ENCODE measurements around the gene PAEP.

Gene PAEP

GRCh38 chr9:135565636-135566035 lies 4.1 kb downstream of the PAEP start:
- H3K27ac ChIP-seq (ENCODE audit: low read length) = no peak overlapping the region
- WGBS (ENCODE audit: insufficient coverage, insufficient read length) = no CpG with 5 or more reads among the region's 8 CpGs
- H3K4me3 ChIP-seq (ENCODE audit: low read length) = no peak overlapping the region
- H3K27me3 ChIP-seq (ENCODE audit: control insufficient read depth, insufficient read depth, low read length) = no peaks in the 10 kb centered on the region
- H3K4me1 ChIP-seq (ENCODE audit: control insufficient read depth, insufficient read depth, low read length) = no peaks in the 10 kb centered on the region
- no peak for DNase-seq (ENCODE audit: low read depth, low spot score)
- no peaks in the 10 kb centered on the region; the same call in 1 of the 2 replicates for H3K36me3 ChIP-seq (ENCODE audit: control insufficient read depth, insufficient read depth, low read length)
- H3K9me3 ChIP-seq (ENCODE audit: control insufficient read depth, insufficient read depth, low read length) = no peaks in the 10 kb centered on the region

GRCh38 chr9:135566552-135566951 lies 5.0 kb downstream of the PAEP start:
- Histone ChIP-seq H3K9me3 (ENCODE audit: control insufficient read depth, insufficient read depth, low read length) (no peaks in the 10 kb centered on the region), H3K36me3 (ENCODE audit: control insufficient read depth, insufficient read depth, low read length) (no peaks in the 10 kb centered on the region; the same call in 1 of the 2 replicates), H3K4me3 (ENCODE audit: low read length) (no peak overlapping the region), H3K27me3 (ENCODE audit: control insufficient read depth, insufficient read depth, low read length) (no peaks in the 10 kb centered on the region), H3K27ac (ENCODE audit: low read length) (no peak overlapping the region), H3K4me1 (ENCODE audit: control insufficient read depth, insufficient read depth, low read length) (no peaks in the 10 kb centered on the region)
- DNase-seq (ENCODE audit: low read depth, low spot score) = no peak
- no CpG with 5 or more reads among the region's 10 CpGs for WGBS (ENCODE audit: insufficient coverage, insufficient read length)

GRCh38 chr9:135567311-135567710 lies 5.8 kb downstream of the PAEP start:
- no peaks in the 10 kb centered on the region for H3K27me3 ChIP-seq (ENCODE audit: control insufficient read depth, insufficient read depth, low read length)
- H3K9me3 ChIP-seq (ENCODE audit: control insufficient read depth, insufficient read depth, low read length) = no peaks in the 10 kb centered on the region
- no peak overlapping the region for H3K27ac ChIP-seq (ENCODE audit: low read length)
- no peaks in the 10 kb centered on the region for H3K36me3 ChIP-seq (ENCODE audit: control insufficient read depth, insufficient read depth, low read length)
- no peaks in the 10 kb centered on the region for H3K4me1 ChIP-seq (ENCODE audit: control insufficient read depth, insufficient read depth, low read length)
- DNase-seq (ENCODE audit: low read depth, low spot score) = no peak
- WGBS (ENCODE audit: insufficient coverage, insufficient read length) = no CpG with 5 or more reads among the region's 9 CpGs
- H3K4me3 ChIP-seq (ENCODE audit: low read length) = no peak overlapping the region

GRCh38 chr9:135568026-135568425 lies 6.5 kb downstream of the PAEP start:
- no CpG with 5 or more reads among the region's 6 CpGs for WGBS (ENCODE audit: insufficient coverage, insufficient read length)
- H3K4me3 ChIP-seq (ENCODE audit: low read length) = no peak overlapping the region
- H3K27me3 ChIP-seq (ENCODE audit: control insufficient read depth, insufficient read depth, low read length) = no peaks in the 10 kb centered on the region
- no peak overlapping the region for H3K27ac ChIP-seq (ENCODE audit: low read length)
- H3K4me1 ChIP-seq (ENCODE audit: control insufficient read depth, insufficient read depth, low read length) = no peaks in the 10 kb centered on the region
- no peaks in the 10 kb centered on the region for H3K36me3 ChIP-seq (ENCODE audit: control insufficient read depth, insufficient read depth, low read length)
- no peaks in the 10 kb centered on the region for H3K9me3 ChIP-seq (ENCODE audit: control insufficient read depth, insufficient read depth, low read length)
- no peak for DNase-seq (ENCODE audit: low read depth, low spot score)

GRCh38 chr9:135570456-135570855 lies 8.9 kb downstream of the PAEP start:
- Histone ChIP-seq H3K27ac (ENCODE audit: low read length) (no peak overlapping the region), H3K9me3 (ENCODE audit: control insufficient read depth, insufficient read depth, low read length) (no peaks in the 10 kb centered on the region), H3K36me3 (ENCODE audit: control insufficient read depth, insufficient read depth, low read length) (no peaks in the 10 kb centered on the region), H3K27me3 (ENCODE audit: control insufficient read depth, insufficient read depth, low read length) (no peaks in the 10 kb centered on the region), H3K4me3 (ENCODE audit: low read length) (no peak overlapping the region), H3K4me1 (ENCODE audit: control insufficient read depth, insufficient read depth, low read length) (no peaks in the 10 kb centered on the region)
- no peak for DNase-seq (ENCODE audit: low read depth, low spot score)
- no CpG with 5 or more reads among the region's 3 CpGs for WGBS (ENCODE audit: insufficient coverage, insufficient read length)

- WGBS (ENCODE audit: insufficient coverage, insufficient read length) = 100% methylated on average over 1 of the region's 2 CpGs
Observed at GRCh38 chr9:135572233-135572632, 10.7 kb downstream of the PAEP start.

GRCh38 chr9:135573124-135573523 lies 11.6 kb downstream of the PAEP start:
- DNase-seq (ENCODE audit: low read depth, low spot score) = no peak
- Histone ChIP-seq H3K4me1 (ENCODE audit: control insufficient read depth, insufficient read depth, low read length) (no peaks in the 10 kb centered on the region), H3K27ac (ENCODE audit: low read length) (no peak overlapping the region), H3K4me3 (ENCODE audit: low read length) (no peak overlapping the region), H3K36me3 (ENCODE audit: control insufficient read depth, insufficient read depth, low read length) (no peaks in the 10 kb centered on the region), H3K9me3 (ENCODE audit: control insufficient read depth, insufficient read depth, low read length) (no peaks in the 10 kb centered on the region), H3K27me3 (ENCODE audit: control insufficient read depth, insufficient read depth, low read length) (no peaks in the 10 kb centered on the region)
- 100% methylated on average over 1 of the region's 1 CpG for WGBS (ENCODE audit: insufficient coverage, insufficient read length)

More at GRCh38 chr9:135572233-135572632, 10.7 kb downstream of the PAEP start:
- Histone ChIP-seq H3K4me1 (ENCODE audit: control insufficient read depth, insufficient read depth, low read length) (no peaks in the 10 kb centered on the region), H3K27ac (ENCODE audit: low read length) (no peak overlapping the region), H3K27me3 (ENCODE audit: control insufficient read depth, insufficient read depth, low read length) (no peaks in the 10 kb centered on the region), H3K36me3 (ENCODE audit: control insufficient read depth, insufficient read depth, low read length) (no peaks in the 10 kb centered on the region), H3K9me3 (ENCODE audit: control insufficient read depth, insufficient read depth, low read length) (no peaks in the 10 kb centered on the region), H3K4me3 (ENCODE audit: low read length) (no peak overlapping the region)
- DNase-seq (ENCODE audit: low read depth, low spot score) = no peak

GRCh38 chr9:135574331-135574730 lies 12.8 kb downstream of the PAEP start:
- no peaks in the 10 kb centered on the region for H3K4me1 ChIP-seq (ENCODE audit: control insufficient read depth, insufficient read depth, low read length)
- no peaks in the 10 kb centered on the region for H3K27me3 ChIP-seq (ENCODE audit: control insufficient read depth, insufficient read depth, low read length)
- H3K4me3 ChIP-seq (ENCODE audit: low read length) = no peak overlapping the region
- H3K27ac ChIP-seq (ENCODE audit: low read length) = no peak overlapping the region
- H3K36me3 ChIP-seq (ENCODE audit: control insufficient read depth, insufficient read depth, low read length) = no peaks in the 10 kb centered on the region
- no peaks in the 10 kb centered on the region for H3K9me3 ChIP-seq (ENCODE audit: control insufficient read depth, insufficient read depth, low read length)
- DNase-seq (ENCODE audit: low read depth, low spot score) = no peak
- WGBS (ENCODE audit: insufficient coverage, insufficient read length) = no CpG with 5 or more reads among the region's 14 CpGs

GRCh38 chr9:135574943-135575342 lies 13.4 kb downstream of the PAEP start:
- no peak for DNase-seq (ENCODE audit: low read depth, low spot score)
- Histone ChIP-seq H3K9me3 (ENCODE audit: control insufficient read depth, insufficient read depth, low read length) (no peaks in the 10 kb centered on the region), H3K4me1 (ENCODE audit: control insufficient read depth, insufficient read depth, low read length) (no peaks in the 10 kb centered on the region), H3K4me3 (ENCODE audit: low read length) (no peak overlapping the region), H3K36me3 (ENCODE audit: control insufficient read depth, insufficient read depth, low read length) (no peaks in the 10 kb centered on the region), H3K27me3 (ENCODE audit: control insufficient read depth, insufficient read depth, low read length) (no peaks in the 10 kb centered on the region), H3K27ac (ENCODE audit: low read length) (no peak overlapping the region)
- no CpG with 5 or more reads among the region's 15 CpGs for WGBS (ENCODE audit: insufficient coverage, insufficient read length)

GRCh38 chr9:135575995-135576631 lies 14.6 kb downstream of the PAEP start:
- Histone ChIP-seq H3K27me3 (ENCODE audit: control insufficient read depth, insufficient read depth, low read length) (no peaks in the 10 kb centered on the region), H3K4me1 (ENCODE audit: control insufficient read depth, insufficient read depth, low read length) (no peaks in the 10 kb centered on the region), H3K27ac (ENCODE audit: low read length) (no peak overlapping the region), H3K36me3 (ENCODE audit: control insufficient read depth, insufficient read depth, low read length) (no peaks in the 10 kb centered on the region), H3K4me3 (ENCODE audit: low read length) (no peak overlapping the region), H3K9me3 (ENCODE audit: control insufficient read depth, insufficient read depth, low read length) (no peaks in the 10 kb centered on the region)
- no peak for DNase-seq (ENCODE audit: low read depth, low spot score)
- no CpG with 5 or more reads among the region's 22 CpGs for WGBS (ENCODE audit: insufficient coverage, insufficient read length)

GRCh38 chr9:135577256-135577655 lies 15.7 kb downstream of the PAEP start:
- Histone ChIP-seq H3K4me1 (ENCODE audit: control insufficient read depth, insufficient read depth, low read length) (no peaks in the 10 kb centered on the region), H3K36me3 (ENCODE audit: control insufficient read depth, insufficient read depth, low read length) (no peaks in the 10 kb centered on the region), H3K27me3 (ENCODE audit: control insufficient read depth, insufficient read depth, low read length) (no peaks in the 10 kb centered on the region), H3K27ac (ENCODE audit: low read length) (no peak overlapping the region), H3K9me3 (ENCODE audit: control insufficient read depth, insufficient read depth, low read length) (no peaks in the 10 kb centered on the region), H3K4me3 (ENCODE audit: low read length) (no peak overlapping the region)
- WGBS (ENCODE audit: insufficient coverage, insufficient read length) = no CpG with 5 or more reads among the region's 10 CpGs
- no peak for DNase-seq (ENCODE audit: low read depth, low spot score)
